Thyroid gland (tissue), 4 donors: Measurements from ENCODE around the gene HTRA3. TPM values are rescaled to one million over a fixed set of nuclear protein-coding genes. Genes with fewer than 3 reads are reported as not detected.

Experiments used
- DNase-seq, 2 donors: peaks; one replicate each; pipeline ENCODE4 v3.0.0-alpha.2; 2019
- H3K27ac ChIP-seq, 3 donors: fragments of 200-600 bp; sonication (generic); 1 replicate in 2 of 3; 2 replicates in 1 of 3; pipeline ENCODE4 v1.5.1; 2016 to 2019; ENCODE audit warnings: mild to moderate bottlenecking in 1 of 3, moderate library complexity in 1 of 3
- H3K27me3 ChIP-seq: fragments of 200-600 bp; sonication (generic); one replicate; pipeline ENCODE4 v1.5.1; 2019
- H3K36me3 ChIP-seq, 2 donors: fragments of 200-600 bp; sonication (generic); one replicate each; pipeline ENCODE4 v1.5.1; 2016 to 2019
- H3K4me1 ChIP-seq, 2 donors: fragments of 200-600 bp; sonication (generic); one replicate each; pipeline ENCODE4 v1.5.1; 2017 to 2019
- H3K4me3 ChIP-seq, 3 donors: fragments of 200-600 bp; sonication (generic); replicated peaks in 1 of 3; 1 replicate in 2 of 3; 2 replicates in 1 of 3; pipeline ENCODE4 v1.5.1; 2016; ENCODE audit warnings: mild to moderate bottlenecking in 1 of 3
- H3K9me3 ChIP-seq: fragments of 200-600 bp; sonication (generic); one replicate; pipeline ENCODE4 v1.5.1; 2017
- POLR2A ChIP-seq, 2 donors: fragments of 450-650 bp; IDR thresholded peaks; one replicate each; pipeline ENCODE4 v1.6.1; 2017; ENCODE audit warnings: antibody characterized with exemption in 2 of 2, mild to moderate bottlenecking in 2 of 2, moderate library complexity in 1 of 2
- WGBS, 2 donors: methylation state at CpG; one replicate each; pipeline ENCODE4 v1.1.5; 2017; 5-methylcytosine and 5-hydroxymethylcytosine counted together
- intact Hi-C: fragments of 100-400 bp; cut with DNase I; formaldehyde crosslinking; loops from one replicate; pipeline ENCODE4 v1.15.1; 2023
- total RNA-seq, 4 donors: library from RNA; depleted of rRNA; stranded (reverse); fragments of >200 nt; gene quantifications; one replicate each; pipeline ENCODE4 v1.2.3, GENCODE V29; 2016
- TF ChIP-seq, protein P1 (sequence below), 6 experiments: fragments of 200-600 bp in 3 of 6; fragments of 450-650 bp in 3 of 6; sonication (generic) in 3 of 6; IDR thresholded peaks; one replicate each; pipeline ENCODE4 v1.5.1; 2016 to 2019; ENCODE audit warnings: antibody characterized with exemption in 6 of 6, mild to moderate bottlenecking in 2 of 6, inconsistent platforms in 1 of 6, moderate library complexity in 1 of 6

The HTRA3 gene
- total RNA-seq, 4 donors from 2014 or later = 6.9 to 38.3 (median 14.0) TPM

- TF ChIP-seq, protein P1, sequence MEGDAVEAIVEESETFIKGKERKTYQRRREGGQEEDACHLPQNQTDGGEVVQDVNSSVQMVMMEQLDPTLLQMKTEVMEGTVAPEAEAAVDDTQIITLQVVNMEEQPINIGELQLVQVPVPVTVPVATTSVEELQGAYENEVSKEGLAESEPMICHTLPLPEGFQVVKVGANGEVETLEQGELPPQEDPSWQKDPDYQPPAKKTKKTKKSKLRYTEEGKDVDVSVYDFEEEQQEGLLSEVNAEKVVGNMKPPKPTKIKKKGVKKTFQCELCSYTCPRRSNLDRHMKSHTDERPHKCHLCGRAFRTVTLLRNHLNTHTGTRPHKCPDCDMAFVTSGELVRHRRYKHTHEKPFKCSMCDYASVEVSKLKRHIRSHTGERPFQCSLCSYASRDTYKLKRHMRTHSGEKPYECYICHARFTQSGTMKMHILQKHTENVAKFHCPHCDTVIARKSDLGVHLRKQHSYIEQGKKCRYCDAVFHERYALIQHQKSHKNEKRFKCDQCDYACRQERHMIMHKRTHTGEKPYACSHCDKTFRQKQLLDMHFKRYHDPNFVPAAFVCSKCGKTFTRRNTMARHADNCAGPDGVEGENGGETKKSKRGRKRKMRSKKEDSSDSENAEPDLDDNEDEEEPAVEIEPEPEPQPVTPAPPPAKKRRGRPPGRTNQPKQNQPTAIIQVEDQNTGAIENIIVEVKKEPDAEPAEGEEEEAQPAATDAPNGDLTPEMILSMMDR (IDR thresholded peaks at IDR 0.05) = no peak
- TF ChIP-seq POLR2A (IDR thresholded peaks at IDR 0.05) = no peak
- Histone ChIP-seq H3K9me3 (no peaks in the 10 kb centered on the region), H3K27me3 (no peaks in the 10 kb centered on the region), H3K27ac (no peak overlapping the region), H3K4me3 (no peak overlapping the region), H3K4me1 (peaks cover 0 to under 1% of the 10 kb centered on the region in 2 donors), H3K36me3 (no peaks in the 10 kb centered on the region)
- intact Hi-C loops = no loop called here
- no peak for DNase-seq
- 78 to 87% methylated on average over 12 to 13 of the region's 13 CpGs for WGBS, 2 donors
Measured at GRCh38 chr4:8303485-8304281, 34.1 kb downstream of the HTRA3 start.

DNA sequence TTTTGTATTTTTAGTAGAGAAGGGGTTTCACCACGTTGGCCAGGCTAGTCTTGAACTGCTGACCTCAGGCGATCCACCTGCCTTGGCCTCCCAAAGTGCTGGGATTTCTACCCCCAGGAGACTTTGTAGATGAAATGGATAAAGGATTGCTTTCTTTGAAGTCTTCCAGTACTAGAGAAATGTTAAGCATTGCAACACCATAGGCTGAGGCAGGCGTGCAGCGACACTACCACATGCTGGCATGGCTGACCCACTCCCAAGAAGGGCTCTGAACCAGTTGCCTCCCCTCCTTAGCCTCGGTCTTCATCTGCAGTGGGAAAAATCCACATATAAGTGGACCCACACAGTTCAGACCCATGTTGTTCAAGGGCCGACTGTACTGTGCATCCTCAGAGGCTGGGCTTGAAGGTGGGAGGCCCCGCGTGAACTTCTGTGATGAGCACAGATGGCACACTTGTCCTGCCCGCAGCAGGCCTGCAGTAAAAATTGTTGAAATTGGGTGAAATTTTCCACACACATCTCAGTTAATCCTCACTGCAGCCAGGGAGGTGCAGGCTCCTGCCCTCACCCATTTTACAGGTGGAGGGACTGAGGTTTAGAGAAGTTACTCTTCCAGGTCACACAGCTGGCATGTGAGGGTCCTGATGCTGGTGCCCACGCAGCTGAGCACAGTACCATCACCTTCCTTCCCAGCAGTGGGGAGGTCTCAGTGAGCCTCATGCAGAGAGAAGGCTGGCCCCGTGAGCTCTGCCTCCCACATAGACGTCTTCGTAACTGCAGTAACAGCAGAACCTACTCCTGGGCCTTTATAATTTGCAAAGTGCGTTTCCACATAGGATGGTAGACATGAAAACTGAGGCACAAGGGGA, 35.5 kb downstream of the HTRA3 start:
- Histone ChIP-seq H3K4me3 (no peak overlapping the region), H3K9me3 (no peaks in the 10 kb centered on the region), H3K27me3 (no peaks in the 10 kb centered on the region), H3K27ac (no peak overlapping the region), H3K36me3 (no peaks in the 10 kb centered on the region), H3K4me1 (peaks cover 3 to 13% of the 10 kb centered on the region in 2 donors)
- intact Hi-C loops = no loop called here
- no peak for DNase-seq
- WGBS, 2 donors = 90% methylated on average over 14 of the region's 14 CpGs
- no peak for TF ChIP-seq POLR2A (IDR thresholded peaks at IDR 0.05)
- TF ChIP-seq, protein P1 (IDR thresholded peaks at IDR 0.05) = no peak

DNA sequence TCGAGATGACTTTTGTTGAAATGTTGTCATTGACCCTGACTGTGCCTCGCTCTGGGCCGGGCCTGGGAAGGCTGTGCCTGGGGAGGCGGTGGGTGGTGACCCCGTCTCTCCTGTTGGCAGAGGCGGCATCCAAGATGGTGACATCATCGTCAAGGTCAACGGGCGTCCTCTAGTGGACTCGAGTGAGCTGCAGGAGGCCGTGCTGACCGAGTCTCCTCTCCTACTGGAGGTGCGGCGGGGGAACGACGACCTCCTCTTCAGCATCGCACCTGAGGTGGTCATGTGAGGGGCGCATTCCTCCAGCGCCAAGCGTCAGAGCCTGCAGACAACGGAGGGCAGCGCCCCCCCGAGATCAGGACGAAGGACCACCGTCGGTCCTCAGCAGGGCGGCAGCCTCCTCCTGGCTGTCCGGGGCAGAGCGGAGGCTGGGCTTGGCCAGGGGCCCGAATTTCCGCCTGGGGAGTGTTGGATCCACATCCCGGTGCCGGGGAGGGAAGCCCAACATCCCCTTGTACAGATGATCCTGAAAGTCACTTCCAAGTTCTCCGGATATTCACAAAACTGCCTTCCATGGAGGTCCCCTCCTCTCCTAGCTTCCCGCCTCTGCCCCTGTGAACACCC, 36.4 kb downstream of the HTRA3 start:
- H3K4me3 ChIP-seq = no peak overlapping the region
- peaks cover 3 to 13% of the 10 kb centered on the region in 2 donors for H3K4me1 ChIP-seq
- H3K36me3 ChIP-seq = no peaks in the 10 kb centered on the region
- WGBS, 2 donors = 82 to 93% methylated on average over 19 to 34 of the region's 35 CpGs
- no peak overlapping the region for H3K27ac ChIP-seq
- TF ChIP-seq POLR2A (IDR thresholded peaks at IDR 0.05) = no peak
- no peaks in the 10 kb centered on the region for H3K9me3 ChIP-seq
- H3K27me3 ChIP-seq = no peaks in the 10 kb centered on the region
- DNase-seq = peak in 1 of 2 donors; percentile 2
- intact Hi-C loops = no loop called here

- DNase-seq = peak in 1 of 2 donors; percentile 2
- intact Hi-C loops = no loop called here
- no peak overlapping the region for H3K27ac ChIP-seq
Measured at GRCh38 chr4:8306511-8307021, 37.0 kb downstream of the HTRA3 start.

GRCh38 chr4:8307121-8307520, 37.6 kb downstream of the HTRA3 start:
- peaks cover 3 to 13% of the 10 kb centered on the region in 2 donors for H3K4me1 ChIP-seq
- 75 to 88% methylated on average over 11 of the region's 11 CpGs for WGBS, 2 donors

More at GRCh38 chr4:8306511-8307021, 37.0 kb downstream of the HTRA3 start:
- H3K4me3 ChIP-seq = no peak overlapping the region
- WGBS, 2 donors = 52 to 55% methylated on average over 8 to 14 of the region's 16 CpGs
- no peaks in the 10 kb centered on the region for H3K36me3 ChIP-seq
- no peak for TF ChIP-seq POLR2A (IDR thresholded peaks at IDR 0.05)
- TF ChIP-seq, protein P1 (IDR thresholded peaks at IDR 0.05) = no peak
- H3K27me3 ChIP-seq = no peaks in the 10 kb centered on the region
- peaks cover 3 to 13% of the 10 kb centered on the region in 2 donors for H3K4me1 ChIP-seq
- no peaks in the 10 kb centered on the region for H3K9me3 ChIP-seq

More at GRCh38 chr4:8307121-8307520, 37.6 kb downstream of the HTRA3 start:
- Histone ChIP-seq H3K27me3 (no peaks in the 10 kb centered on the region), H3K27ac (no peak overlapping the region), H3K36me3 (no peaks in the 10 kb centered on the region), H3K4me3 (no peak overlapping the region), H3K9me3 (no peaks in the 10 kb centered on the region)
- TF ChIP-seq, protein P1 (IDR thresholded peaks at IDR 0.05) = no peak
- TF ChIP-seq POLR2A (IDR thresholded peaks at IDR 0.05) = no peak
- intact Hi-C loops = no loop called here
- peak in 1 of 2 donors; percentile 1 for DNase-seq
